Effector memory CD4-positive, alpha-beta T cell (primary cell): Measurements from ENCODE around the gene STAM2.
"Not testable (repeated sequence)": the region's sequence is repeated elsewhere in the genome, so short reads cannot be mapped to it uniquely, and the experiment has no call there.

Source experiments
- DNase-seq, 3 donors: peaks; one replicate each; pipeline ENCODE4 v3.0.0-alpha.2; 2020
- H3K27ac ChIP-seq: 2 replicates; pipeline ENCODE4 v1.7.0; 2013; ENCODE audit warnings: mild to moderate bottlenecking, low read length, moderate library complexity; ENCODE audit not compliant: insufficient read depth, poor library complexity, severe bottlenecking
- H3K27me3 ChIP-seq: replicated peaks from 2 replicates; pipeline ENCODE4 v1.7.0; 2013; ENCODE audit warnings: mild to moderate bottlenecking, low read length; ENCODE audit not compliant: insufficient read depth, control insufficient read depth, poor library complexity, severe bottlenecking
- H3K36me3 ChIP-seq: 2 replicates; pipeline ENCODE4 v1.7.0; 2013; ENCODE audit warnings: mild to moderate bottlenecking, low read length, moderate library complexity; ENCODE audit not compliant: control insufficient read depth, insufficient read depth
- H3K4me1 ChIP-seq: 2 replicates; pipeline ENCODE4 v1.7.0; 2013; ENCODE audit warnings: low read length, mild to moderate bottlenecking; ENCODE audit not compliant: control insufficient read depth, insufficient read depth, poor library complexity, severe bottlenecking
- H3K4me3 ChIP-seq: 2 replicates; pipeline ENCODE4 v1.7.0; 2013; ENCODE audit warnings: low read length, low read depth, mild to moderate bottlenecking; ENCODE audit not compliant: insufficient read depth, poor library complexity, severe bottlenecking
- H3K9me3 ChIP-seq: 2 replicates; pipeline ENCODE4 v1.7.0; 2013; ENCODE audit warnings: mild to moderate bottlenecking, low read length, moderate library complexity; ENCODE audit not compliant: control insufficient read depth

STAM2 gene

GRCh38 chr2:152161598-152161997 lies 14.0 kb downstream of the STAM2 start:
- Histone ChIP-seq H3K27me3 (no peaks in the 10 kb centered on the region), H3K27ac (no peak overlapping the region), H3K4me1 (no peaks in the 10 kb centered on the region), H3K4me3 (no peak overlapping the region), H3K9me3 (no peaks in the 10 kb centered on the region), H3K36me3 (no peaks in the 10 kb centered on the region)
- DNase-seq, result no peak

DNA sequence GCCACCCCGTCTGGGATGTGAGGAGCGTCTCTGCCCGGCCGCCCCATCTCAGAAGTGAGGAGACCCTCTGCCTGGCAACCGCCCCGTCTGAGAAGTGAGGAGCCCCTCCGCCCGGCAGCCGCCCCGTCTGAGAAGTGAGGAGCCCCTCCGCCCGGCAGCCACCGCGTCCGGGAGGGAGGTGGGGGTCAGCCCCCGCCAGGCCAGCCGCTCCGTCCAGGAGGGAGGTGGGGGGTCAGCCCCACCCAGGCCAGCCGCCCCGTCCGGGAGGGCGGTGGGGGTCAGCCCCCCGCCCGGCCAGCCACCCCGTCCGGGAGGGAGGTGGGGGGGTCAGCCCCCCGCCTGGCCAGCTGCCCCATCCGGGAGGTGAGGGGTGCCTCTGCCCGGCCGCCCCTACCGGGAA lies 15.2 kb downstream of the STAM2 start:
- H3K4me1 ChIP-seq, H3K4me3 ChIP-seq, H3K27ac ChIP-seq, H3K36me3 ChIP-seq, DNase-seq, H3K27me3 ChIP-seq, H3K9me3 ChIP-seq: not testable (repeated sequence)

DNA sequence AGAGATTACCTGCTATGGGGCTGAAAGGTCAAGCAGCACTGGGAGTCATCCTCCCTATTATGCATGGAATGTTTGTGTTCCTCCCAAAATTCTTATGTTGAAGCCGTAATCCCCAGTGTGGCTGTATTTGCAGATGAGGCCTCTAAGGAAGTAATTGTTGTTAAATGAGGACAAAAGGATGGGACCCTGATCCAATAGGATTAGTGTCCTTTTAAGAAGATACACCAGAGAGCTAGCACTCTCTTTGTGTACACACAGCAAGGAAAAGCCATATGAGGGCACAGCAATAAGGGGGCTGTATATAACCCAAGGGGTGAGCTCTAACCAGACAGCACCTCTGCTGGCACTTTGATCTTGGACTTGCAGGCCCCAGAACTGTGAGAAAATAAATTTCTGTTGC lies 18.3 kb downstream of the STAM2 start:
- no peak overlapping the region for H3K27ac ChIP-seq
- no peaks in the 10 kb centered on the region for H3K27me3 ChIP-seq
- H3K36me3 ChIP-seq, result no peaks in the 10 kb centered on the region
- no peaks in the 10 kb centered on the region for H3K4me1 ChIP-seq
- no peak overlapping the region for H3K4me3 ChIP-seq
- no peak for DNase-seq
- H3K9me3 ChIP-seq, result no peaks in the 10 kb centered on the region

DNA sequence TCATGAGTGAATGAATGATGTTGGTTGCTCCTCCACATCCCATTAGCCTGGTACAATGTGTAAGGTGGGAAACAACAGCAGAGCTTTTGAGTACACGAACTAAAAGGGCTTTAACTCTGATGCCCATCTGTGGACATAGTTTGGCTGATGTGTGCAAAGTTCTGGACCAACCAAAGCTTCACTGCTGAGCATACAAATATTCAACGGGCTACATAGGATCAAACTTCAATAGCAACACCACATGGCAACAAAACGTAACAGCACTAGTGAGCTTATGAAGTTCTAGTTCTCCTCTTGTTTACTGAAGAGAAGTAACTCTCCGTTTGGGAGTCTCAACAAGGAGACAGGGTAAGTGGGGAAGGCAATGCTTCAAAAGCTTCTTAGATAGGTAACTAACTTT lies 20.4 kb downstream of the STAM2 start:
- H3K4me3 ChIP-seq, result no peak overlapping the region
- no peak for DNase-seq
- no peaks in the 10 kb centered on the region for H3K27me3 ChIP-seq
- H3K9me3 ChIP-seq, result no peaks in the 10 kb centered on the region
- no peaks in the 10 kb centered on the region for H3K36me3 ChIP-seq
- no peaks in the 10 kb centered on the region for H3K4me1 ChIP-seq
- no peak overlapping the region for H3K27ac ChIP-seq

DNA sequence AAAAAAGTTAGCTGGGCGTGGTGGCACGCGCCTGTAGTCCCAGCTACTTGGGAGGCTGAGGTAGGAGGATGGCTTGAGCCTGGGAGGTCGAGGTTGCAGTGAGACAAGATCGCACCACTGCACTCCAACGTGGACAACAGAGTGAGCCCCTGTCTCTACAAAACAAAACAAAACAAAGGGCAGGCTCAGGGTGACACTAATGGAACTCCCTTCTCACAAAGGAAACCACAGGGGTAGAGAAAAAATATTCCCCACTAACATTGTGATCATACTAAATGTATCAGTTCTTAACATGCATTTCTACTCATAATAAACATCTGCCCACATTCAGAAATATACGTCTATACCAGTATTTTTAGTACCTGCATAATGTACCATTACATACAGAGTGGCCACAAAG lies 21.1 kb downstream of the STAM2 start:
- no peak overlapping the region for H3K27ac ChIP-seq
- H3K4me1 ChIP-seq, result no peaks in the 10 kb centered on the region
- H3K9me3 ChIP-seq, result no peaks in the 10 kb centered on the region
- no peaks in the 10 kb centered on the region for H3K27me3 ChIP-seq
- H3K4me3 ChIP-seq, result no peak overlapping the region
- no peaks in the 10 kb centered on the region for H3K36me3 ChIP-seq
- DNase-seq, result no peak

DNA sequence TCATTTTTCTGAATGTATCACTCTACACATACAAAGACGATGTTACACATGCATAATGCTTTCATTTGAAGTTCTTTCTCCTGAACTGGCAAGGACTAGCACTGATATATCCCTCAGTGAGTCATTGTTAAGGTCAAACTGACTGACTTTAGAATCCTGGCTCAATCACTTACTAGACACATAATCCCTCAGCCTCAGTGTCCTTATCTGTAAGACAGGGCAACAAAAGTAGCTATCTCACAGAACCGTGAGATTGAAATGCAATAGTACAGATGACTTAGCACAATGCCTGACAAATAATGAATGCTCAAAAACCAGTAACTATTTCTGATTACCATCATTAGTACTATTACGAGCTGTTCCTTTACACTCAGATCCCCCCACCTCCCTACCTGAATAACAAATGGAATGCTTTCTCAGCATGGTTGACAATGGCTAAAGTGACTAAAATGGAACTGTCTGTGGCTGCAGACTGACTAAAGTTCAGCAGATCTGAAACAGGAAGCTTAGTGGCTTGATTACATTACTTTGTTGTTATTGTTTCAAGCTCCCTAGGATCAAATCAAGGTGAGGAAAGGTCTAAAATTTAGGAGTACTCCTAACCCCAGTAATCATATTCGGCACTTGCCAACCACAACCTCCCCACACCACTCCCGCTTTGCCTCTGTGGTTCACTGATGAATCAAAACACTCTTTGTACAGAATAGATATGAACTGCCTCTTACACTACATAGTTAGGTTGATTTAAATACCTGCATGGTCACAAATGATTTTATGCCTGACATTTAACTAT lies 40.9 kb downstream of the STAM2 start:
- H3K4me1 ChIP-seq, result no peaks in the 10 kb centered on the region
- H3K9me3 ChIP-seq, result no peaks in the 10 kb centered on the region
- no peaks in the 10 kb centered on the region for H3K27me3 ChIP-seq
- no peak overlapping the region for H3K4me3 ChIP-seq
- H3K36me3 ChIP-seq, result peaks cover 3% of the 10 kb centered on the region
- no peak overlapping the region for H3K27ac ChIP-seq
- DNase-seq, result no peak

DNA sequence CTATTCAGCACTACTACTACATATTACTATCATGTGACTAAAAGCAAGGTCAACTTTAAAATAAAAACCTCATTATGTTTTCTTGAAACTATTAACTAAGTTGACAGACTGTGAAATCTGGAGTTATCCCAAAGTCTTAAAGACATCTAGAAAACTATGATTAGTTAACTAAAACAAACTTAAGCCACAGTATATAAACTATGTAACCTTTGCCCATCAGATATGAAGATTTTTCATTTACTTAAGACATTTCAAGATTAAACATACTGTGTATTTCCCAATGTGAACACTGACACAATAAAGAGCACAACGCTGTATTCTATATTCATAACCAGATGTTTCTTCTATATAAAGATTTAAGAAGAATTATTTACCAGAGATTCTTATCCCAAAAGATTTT lies 43.3 kb downstream of the STAM2 start:
- H3K27ac ChIP-seq, result no peak overlapping the region
- H3K9me3 ChIP-seq, result no peaks in the 10 kb centered on the region
- no peaks in the 10 kb centered on the region for H3K27me3 ChIP-seq
- H3K36me3 ChIP-seq, result peaks cover 3% of the 10 kb centered on the region
- H3K4me1 ChIP-seq, result no peaks in the 10 kb centered on the region
- no peak for DNase-seq
- H3K4me3 ChIP-seq, result no peak overlapping the region

DNA sequence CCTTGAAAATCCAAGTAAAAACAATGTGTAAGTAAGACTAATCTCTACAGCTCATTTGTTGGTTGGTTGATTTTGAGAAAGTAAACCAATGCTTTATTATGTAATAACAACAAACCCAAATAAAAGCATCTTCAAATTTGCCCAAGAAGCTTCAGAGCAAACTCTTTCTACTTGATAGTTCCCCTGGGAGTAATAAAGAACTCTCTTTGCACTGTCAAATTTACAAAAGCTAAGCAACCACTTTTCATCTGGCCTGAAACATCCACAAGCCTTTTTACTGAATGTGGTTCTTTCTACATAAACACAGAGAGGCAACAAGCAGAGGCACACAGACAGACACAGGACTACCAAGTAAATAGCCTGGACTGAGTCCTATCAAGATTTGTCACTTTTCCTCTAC lies 47.9 kb downstream of the STAM2 start:
- Histone ChIP-seq H3K27ac (no peak overlapping the region), H3K36me3 (peaks cover 2% of the 10 kb centered on the region)
- no peak for DNase-seq

DNA sequence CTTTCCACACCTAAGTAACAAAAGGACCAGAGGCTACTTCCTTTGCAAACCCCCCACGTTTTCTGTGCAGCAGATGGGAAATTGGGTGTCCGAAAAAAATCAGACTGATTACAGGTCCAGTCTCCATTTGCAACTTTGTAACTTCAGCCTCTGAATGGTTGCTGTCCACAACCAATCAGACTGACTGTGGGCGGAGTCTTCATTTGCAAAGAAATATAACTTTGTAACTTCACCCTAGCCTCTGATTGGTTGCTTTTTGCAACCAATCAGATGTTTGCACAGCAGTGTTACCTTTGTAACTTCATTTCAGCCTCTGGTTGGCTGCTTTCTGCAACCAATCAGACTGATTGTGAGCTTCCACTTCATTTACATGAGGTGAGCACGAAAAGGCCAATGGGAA lies 48.9 kb downstream of the STAM2 start:
- Histone ChIP-seq H3K9me3 (no peaks in the 10 kb centered on the region), H3K27me3 (no peaks in the 10 kb centered on the region), H3K4me1 (no peaks in the 10 kb centered on the region), H3K4me3 (no peak overlapping the region), H3K36me3 (peaks cover 2% of the 10 kb centered on the region), H3K27ac (no peak overlapping the region)
- DNase-seq, result no peak

More for the DNA sequence above, 47.9 kb downstream of the STAM2 start:
- no peaks in the 10 kb centered on the region for H3K4me1 ChIP-seq
- no peaks in the 10 kb centered on the region for H3K27me3 ChIP-seq
- no peaks in the 10 kb centered on the region for H3K9me3 ChIP-seq
- no peak overlapping the region for H3K4me3 ChIP-seq

DNA sequence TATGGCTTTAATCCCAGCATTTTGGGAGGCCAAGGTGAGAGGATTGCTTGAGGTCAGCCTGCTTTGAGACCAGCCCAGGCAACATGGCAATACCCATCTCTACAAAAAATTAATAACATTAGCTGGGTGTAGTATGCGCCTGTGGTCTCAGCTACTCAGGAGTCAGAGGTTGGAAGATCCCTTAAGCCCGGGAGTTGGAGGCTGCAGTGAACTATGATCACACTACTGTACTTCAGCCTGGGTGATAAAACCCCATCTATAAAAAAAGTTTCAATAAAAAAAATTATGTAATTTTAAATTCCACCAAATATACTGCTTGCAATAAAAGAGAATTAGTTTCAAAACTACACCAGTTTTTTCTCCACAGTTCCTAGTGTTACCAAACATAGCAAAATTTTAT lies 53.4 kb downstream of the STAM2 start:
- no peaks in the 10 kb centered on the region for H3K4me1 ChIP-seq
- H3K27ac ChIP-seq, result no peak overlapping the region
- DNase-seq, result no peak
- no peaks in the 10 kb centered on the region for H3K9me3 ChIP-seq
- H3K36me3 ChIP-seq, result peaks cover 2% of the 10 kb centered on the region
- H3K4me3 ChIP-seq, result no peak overlapping the region
- no peaks in the 10 kb centered on the region for H3K27me3 ChIP-seq
